Smooth muscle cell (in vitro differentiated cells): ENCODE data around the gene TOGARAM1. TPM values are rescaled to one million over a fixed set of nuclear protein-coding genes. Genes with fewer than 3 reads are reported as not detected.
A peak's percentile ranks its signal among the peaks of the same experiment; 100 is the strongest.

Experiments used
- DNase-seq: peaks from one replicate; lab custom pipeline; 2025; ENCODE audit not compliant: unreplicated experiment; lab: John Stamatoyannopoulos, UW
- H2AFZ ChIP-seq: fragments of 200-600 bp; sonication (generic); 2 replicates; pipeline ENCODE4 v1.6.0; 2016; ENCODE audit warnings: antibody characterized with exemption, low read depth, mild to moderate bottlenecking
- H3F3A ChIP-seq: fragments of 200-600 bp; sonication (generic); 2 replicates; pipeline ENCODE4 v1.6.0; 2017; ENCODE audit warnings: antibody characterized with exemption, low read depth
- H3K27ac ChIP-seq: fragments of 200-600 bp; sonication (generic); 2 replicates; pipeline ENCODE4 v1.5.1; 2016; ENCODE audit warnings: low read depth, mild to moderate bottlenecking
- H3K27me3 ChIP-seq: fragments of 200-600 bp; sonication (generic); 2 replicates; pipeline ENCODE4 v1.6.1; 2016; ENCODE audit warnings: low read depth, mild to moderate bottlenecking
- H3K36me3 ChIP-seq: fragments of 200-600 bp; sonication (generic); 2 replicates; pipeline ENCODE4 v1.5.1; 2016; ENCODE audit warnings: low read depth
- H3K4me1 ChIP-seq: fragments of 200-600 bp; sonication (generic); 2 replicates; pipeline ENCODE4 v1.5.1; 2016; ENCODE audit warnings: low read depth
- H3K4me2 ChIP-seq: fragments of 200-600 bp; sonication (generic); 2 replicates; pipeline ENCODE4 v1.6.0; 2016; ENCODE audit warnings: mild to moderate bottlenecking
- H3K4me3 ChIP-seq: fragments of 200-600 bp; sonication (generic); 2 replicates; pipeline ENCODE4 v1.5.1; 2016; ENCODE audit warnings: mild to moderate bottlenecking
- H3K79me2 ChIP-seq: fragments of 200-600 bp; sonication (generic); 2 replicates; pipeline ENCODE4 v1.6.0; 2016; ENCODE audit warnings: low read depth, mild to moderate bottlenecking
- H3K9ac ChIP-seq: fragments of 200-600 bp; sonication (generic); 2 replicates; pipeline ENCODE4 v1.6.0; 2016; ENCODE audit warnings: low read depth
- H3K9me3 ChIP-seq: fragments of 200-600 bp; sonication (generic); replicated peaks from 2 replicates; pipeline ENCODE4 v1.5.1; 2016; ENCODE audit warnings: low read depth
- H4K20me1 ChIP-seq: fragments of 200-600 bp; sonication (generic); 2 replicates; pipeline ENCODE4 v1.6.0; 2016; ENCODE audit warnings: low read depth
- WGBS: methylation state at CpG from one replicate; pipeline ENCODE4 v1.1.7; 2016; ENCODE audit warnings: low lambda C conversion rate; 5-methylcytosine and 5-hydroxymethylcytosine counted together
- polyA plus RNA-seq: library from polyadenylated mRNA; unstranded; fragments of >200 nt; fragmentation: Nextera tagmentation; extraction: Ambion mirVana; gene quantifications from 2 replicates; pipeline ENCODE4 v1.2.1, GENCODE V29; 2016
- total RNA-seq: library from RNA; depleted of rRNA; stranded (reverse); fragments of >200 nt; gene quantifications from 2 replicates; pipeline ENCODE4 v1.2.3, GENCODE V29; 2014
- TF ChIP-seq, protein P1 (sequence below): fragments of 200-600 bp; sonication (generic); IDR thresholded peaks from 2 replicates; pipeline ENCODE4 v1.5.1; 2017; ENCODE audit warnings: borderline replicate concordance, mild to moderate bottlenecking, antibody characterized with exemption; ENCODE audit not compliant: insufficient read depth, poor library complexity, severe bottlenecking

Gene TOGARAM1
- total and polyA plus RNA-seq, 2 experiments from 2014 or later: 9.8 to 22.8 TPM

DNA sequence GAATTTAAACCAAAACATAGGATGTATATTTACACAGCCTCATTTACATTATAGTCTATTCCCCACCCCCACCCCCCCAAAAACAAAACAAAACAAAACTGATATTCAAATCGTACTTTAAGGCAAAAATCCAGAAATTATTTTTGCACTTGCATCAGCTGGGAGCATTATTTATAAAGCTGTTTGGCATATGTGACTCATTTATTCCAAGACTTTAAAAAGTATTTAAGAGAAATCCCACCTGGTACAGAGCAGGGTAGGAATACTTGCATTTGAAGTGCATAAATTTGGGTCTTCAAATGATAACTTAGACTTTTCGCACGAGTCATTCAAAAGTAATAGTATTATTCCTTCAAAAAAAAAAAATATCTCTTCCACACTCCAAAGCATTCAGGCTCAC, 1.3 kb upstream of the TOGARAM1 start:
- Histone ChIP-seq H3K27me3 (no peaks in the 10 kb centered on the region), H3K27ac (peak overlapping the region; percentile 80), H3K4me3 (peak overlapping the region; percentile 79), H4K20me1 (peaks cover 74% of the 10 kb centered on the region), H3K4me1 (peaks cover 34% of the 10 kb centered on the region), H3K79me2 (peaks cover 84% of the 10 kb centered on the region), H2AFZ (peak overlapping the region; percentile 84), H3K9me3 (no peaks in the 10 kb centered on the region), H3K4me2 (peak overlapping the region; percentile 97), H3K36me3 (no peaks in the 10 kb centered on the region), H3F3A (peaks cover 4% of the 10 kb centered on the region), H3K9ac (peak overlapping the region; percentile 68)
- 1% methylated on average over 3 of the region's 3 CpGs for WGBS
- TF ChIP-seq, protein P1, sequence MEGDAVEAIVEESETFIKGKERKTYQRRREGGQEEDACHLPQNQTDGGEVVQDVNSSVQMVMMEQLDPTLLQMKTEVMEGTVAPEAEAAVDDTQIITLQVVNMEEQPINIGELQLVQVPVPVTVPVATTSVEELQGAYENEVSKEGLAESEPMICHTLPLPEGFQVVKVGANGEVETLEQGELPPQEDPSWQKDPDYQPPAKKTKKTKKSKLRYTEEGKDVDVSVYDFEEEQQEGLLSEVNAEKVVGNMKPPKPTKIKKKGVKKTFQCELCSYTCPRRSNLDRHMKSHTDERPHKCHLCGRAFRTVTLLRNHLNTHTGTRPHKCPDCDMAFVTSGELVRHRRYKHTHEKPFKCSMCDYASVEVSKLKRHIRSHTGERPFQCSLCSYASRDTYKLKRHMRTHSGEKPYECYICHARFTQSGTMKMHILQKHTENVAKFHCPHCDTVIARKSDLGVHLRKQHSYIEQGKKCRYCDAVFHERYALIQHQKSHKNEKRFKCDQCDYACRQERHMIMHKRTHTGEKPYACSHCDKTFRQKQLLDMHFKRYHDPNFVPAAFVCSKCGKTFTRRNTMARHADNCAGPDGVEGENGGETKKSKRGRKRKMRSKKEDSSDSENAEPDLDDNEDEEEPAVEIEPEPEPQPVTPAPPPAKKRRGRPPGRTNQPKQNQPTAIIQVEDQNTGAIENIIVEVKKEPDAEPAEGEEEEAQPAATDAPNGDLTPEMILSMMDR: no peak
- no peak for DNase-seq

DNA sequence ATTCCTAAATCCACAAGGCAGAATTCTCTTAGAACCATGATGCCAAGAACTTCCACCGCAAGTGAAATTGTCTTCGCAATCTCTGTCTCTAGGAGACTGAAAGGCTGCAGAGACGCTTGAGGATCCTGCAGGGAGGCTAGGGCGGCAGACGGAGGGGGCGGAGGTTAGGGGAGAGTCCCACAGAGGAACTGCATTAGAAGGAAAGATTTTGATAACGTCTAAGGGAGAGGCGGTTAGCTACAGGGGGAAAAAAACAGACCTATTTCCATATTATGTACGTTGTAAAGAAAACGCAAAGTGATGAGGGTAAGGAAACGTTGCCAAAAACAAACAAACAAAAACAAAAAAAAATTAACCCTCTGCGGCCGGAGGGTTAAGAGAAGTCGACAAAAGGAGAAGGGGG, 838 bp upstream of the TOGARAM1 start:
- Histone ChIP-seq H3K27ac (peak overlapping the region; percentile 80), H2AFZ (peak overlapping the region; percentile 84), H3K4me2 (peak overlapping the region; percentile 97), H3K27me3 (no peaks in the 10 kb centered on the region), H4K20me1 (peaks cover 72% of the 10 kb centered on the region), H3K4me3 (peak overlapping the region; percentile 79), H3K4me1 (peaks cover 35% of the 10 kb centered on the region), H3K79me2 (peaks cover 84% of the 10 kb centered on the region), H3F3A (peaks cover 4% of the 10 kb centered on the region), H3K9ac (peak overlapping the region; percentile 68), H3K36me3 (no peaks in the 10 kb centered on the region), H3K9me3 (no peaks in the 10 kb centered on the region)
- under 1% methylated on average over 14 of the region's 14 CpGs for WGBS
- DNase-seq: peak; percentile 9
- TF ChIP-seq, protein P1: no peak

DNA sequence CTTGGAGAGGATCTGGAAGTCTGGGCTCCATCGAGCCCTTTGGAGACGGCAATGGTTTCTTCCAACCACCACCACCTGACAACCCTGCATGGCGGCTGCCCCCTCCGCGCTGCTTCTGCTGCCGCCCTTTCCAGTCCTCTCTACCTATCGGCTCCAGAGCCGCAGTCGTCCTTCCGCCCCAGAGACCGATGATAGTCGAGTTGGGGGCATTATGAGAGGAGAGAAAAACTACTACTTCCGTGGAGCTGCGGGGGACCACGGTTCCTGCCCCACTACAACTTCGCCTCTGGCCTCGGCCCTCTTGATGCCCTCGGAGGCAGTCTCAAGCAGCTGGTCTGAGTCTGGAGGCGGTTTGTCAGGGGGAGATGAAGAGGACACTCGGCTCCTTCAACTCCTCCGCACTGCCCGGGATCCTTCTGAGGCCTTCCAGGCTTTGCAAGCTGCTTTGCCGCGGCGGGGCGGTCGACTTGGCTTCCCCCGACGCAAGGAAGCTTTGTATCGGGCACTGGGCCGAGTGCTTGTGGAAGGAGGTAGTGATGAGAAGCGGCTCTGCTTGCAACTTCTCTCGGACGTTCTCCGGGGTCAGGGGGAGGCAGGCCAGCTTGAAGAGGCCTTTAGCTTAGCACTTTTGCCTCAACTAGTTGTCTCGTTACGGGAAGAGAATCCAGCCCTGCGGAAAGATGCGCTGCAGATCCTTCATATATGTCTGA, 499 bp downstream of the TOGARAM1 start:
- H4K20me1 ChIP-seq: peaks cover 71% of the 10 kb centered on the region
- H3F3A ChIP-seq: peaks cover 4% of the 10 kb centered on the region
- TF ChIP-seq, protein P1: no peak
- peak; percentile 58 for DNase-seq
- no peaks in the 10 kb centered on the region for H3K36me3 ChIP-seq
- no peaks in the 10 kb centered on the region for H3K27me3 ChIP-seq
- H3K9me3 ChIP-seq: no peaks in the 10 kb centered on the region
- peak overlapping the region; percentile 87 for H3K27ac ChIP-seq
- H3K4me2 ChIP-seq: peak overlapping the region; percentile 99
- WGBS: under 1% methylated on average over 39 of the region's 39 CpGs
- H2AFZ ChIP-seq: peak overlapping the region; percentile 78
- H3K79me2 ChIP-seq: peaks cover 84% of the 10 kb centered on the region
- peak overlapping the region; percentile 88 for H3K9ac ChIP-seq
- peaks cover 46% of the 10 kb centered on the region for H3K4me1 ChIP-seq
- peak overlapping the region; percentile 79 for H3K4me3 ChIP-seq
